IMR-90 (cell line): Measurements from ENCODE around the gene H1-8. TPM values are rescaled to one million over a fixed set of nuclear protein-coding genes. Genes with fewer than 3 reads are reported as not detected.

ENCODE experiments used
- ATAC-seq: fragments of 200-7000 bp; cut with Tn5 transposase; 2 replicates; pipeline ENCODE4 v1.9.1; 2020; ENCODE audit warnings: low read depth, mild to moderate bottlenecking, moderate library complexity
- BruUV-seq: library from RNA; stranded (reverse); fragments of 400-500 nt; replicated peaks from 2 replicates; lab custom pipeline; 2021; lab: Mats Ljungman, UMichigan
- CTCF ChIA-PET: fragments of 300-600 bp; formaldehyde crosslinking; extraction: SDS; loops from one replicate; lab custom pipeline; 2021; ENCODE audit warnings: antibody characterized with exemption; lab: Yijun Ruan, JAX
- POLR2A ChIA-PET: fragments of 300-600 bp; sonication (Branson Sonifier 250); formaldehyde crosslinking; loops from one replicate; lab custom pipeline; 2022; ENCODE audit warnings: antibody characterized with exemption; ENCODE audit not compliant: unreplicated experiment; lab: Charles Lee
- DNase-seq: peaks from one replicate; pipeline ENCODE4 v3.0.0; 2013
- H2AFZ ChIP-seq: replicated peaks from 2 replicates; pipeline ENCODE3; 2013; ENCODE audit warnings: low read length, mild to moderate bottlenecking; ENCODE audit not compliant: poor library complexity
- H2AK5ac ChIP-seq: 2 replicates; pipeline ENCODE4 v1.6.1; 2013; ENCODE audit warnings: low read depth, low read length, inconsistent platforms
- H2AK9ac ChIP-seq: replicated peaks from 2 replicates; pipeline ENCODE3; 2013; ENCODE audit warnings: mild to moderate bottlenecking, low read depth, low read length, moderate library complexity; ENCODE audit not compliant: poor library complexity
- H2BK120ac ChIP-seq: 2 replicates; pipeline ENCODE4 v1.6.1; 2013; ENCODE audit warnings: low read depth, low read length, inconsistent platforms
- H2BK15ac ChIP-seq: 3 replicates; pipeline ENCODE4 v1.6.1; 2013; ENCODE audit warnings: low read depth, low read length, inconsistent platforms
- H2BK20ac ChIP-seq: 2 replicates; pipeline ENCODE4 v1.6.1; 2013; ENCODE audit warnings: low read depth, mild to moderate bottlenecking, inconsistent platforms, low read length, moderate library complexity
- H2BK5ac ChIP-seq: 2 replicates; pipeline ENCODE4 v1.6.1; 2013; ENCODE audit warnings: mild to moderate bottlenecking, low read depth, low read length, inconsistent platforms; ENCODE audit not compliant: poor library complexity, severe bottlenecking
- H3K14ac ChIP-seq: replicated peaks from 2 replicates; pipeline ENCODE4 v1.6.1; 2013; ENCODE audit warnings: low read depth, low read length, inconsistent platforms
- H3K18ac ChIP-seq: 2 replicates; pipeline ENCODE4 v1.6.1; 2013; ENCODE audit warnings: low read depth, low read length, control low read depth
- H3K23ac ChIP-seq: 2 replicates; pipeline ENCODE4 v1.6.1; 2013; ENCODE audit warnings: low read depth, low read length, inconsistent platforms
- H3K27ac ChIP-seq: 2 replicates; pipeline ENCODE4 v1.5.1; 2013; ENCODE audit warnings: mild to moderate bottlenecking, control low read depth, low read length; ENCODE audit not compliant: insufficient read depth
- H3K27me3 ChIP-seq: 2 replicates; pipeline ENCODE4 v1.6.1; 2013; ENCODE audit warnings: low read length; ENCODE audit not compliant: control insufficient read depth, insufficient read depth
- H3K36me3 ChIP-seq: 2 replicates; pipeline ENCODE4 v1.6.1; 2013; ENCODE audit warnings: low read length, mixed read lengths; ENCODE audit not compliant: control insufficient read depth, insufficient read depth
- H3K4ac ChIP-seq: 2 replicates; pipeline ENCODE4 v1.6.1; 2013; ENCODE audit warnings: low read depth, low read length, inconsistent platforms
- H3K4me1 ChIP-seq: 2 replicates; pipeline ENCODE4 v1.6.1; 2013; ENCODE audit warnings: low read length, mixed read lengths; ENCODE audit not compliant: control insufficient read depth, insufficient read depth
- H3K4me2 ChIP-seq: 2 replicates; pipeline ENCODE4 v1.6.1; 2013; ENCODE audit warnings: low read depth, mild to moderate bottlenecking, control low read depth, low read length, moderate library complexity
- H3K4me3 ChIP-seq: 2 replicates; pipeline ENCODE4 v1.5.1; 2013; ENCODE audit warnings: low read depth, mild to moderate bottlenecking, control low read depth, low read length, moderate library complexity; ENCODE audit not compliant: insufficient read depth
- H3K56ac ChIP-seq: 2 replicates; pipeline ENCODE4 v1.6.1; 2013; ENCODE audit warnings: low read length, inconsistent platforms; ENCODE audit not compliant: insufficient read depth; ENCODE audit errors: extremely low read depth
- H3K79me1 ChIP-seq, 2 experiments: 2 replicates each; pipeline ENCODE4 v1.6.1; 2013; ENCODE audit warnings: low read length in 2 of 2, inconsistent platforms in 1 of 2, low read depth in 1 of 2
- H3K9ac ChIP-seq: 2 replicates; pipeline ENCODE4 v1.6.1; 2013; ENCODE audit warnings: low read depth, low read length, control low read depth
- H3K9me1 ChIP-seq: 2 replicates; pipeline ENCODE4 v1.6.1; 2013; ENCODE audit warnings: low read length, inconsistent platforms; ENCODE audit not compliant: insufficient read depth
- H3K9me3 ChIP-seq: 2 replicates; pipeline ENCODE4 v1.6.1; 2013; ENCODE audit warnings: low read length; ENCODE audit not compliant: control insufficient read depth, insufficient read depth
- H4K20me1 ChIP-seq: 2 replicates; pipeline ENCODE4 v1.6.1; 2013; ENCODE audit warnings: low read length, inconsistent platforms; ENCODE audit not compliant: insufficient read depth
- H4K5ac ChIP-seq: 2 replicates; pipeline ENCODE4 v1.6.1; 2013; ENCODE audit warnings: mild to moderate bottlenecking, low read depth, low read length, control low read depth
- H4K8ac ChIP-seq, 2 experiments: 2 replicates each; pipeline ENCODE4 v1.6.1; 2013; ENCODE audit warnings: low read depth in 2 of 2, low read length in 2 of 2, control low read depth in 1 of 2, inconsistent platforms in 1 of 2
- H4K91ac ChIP-seq: 2 replicates; pipeline ENCODE4 v1.6.1; 2013; ENCODE audit warnings: low read depth, low read length, inconsistent platforms; ENCODE audit not compliant: insufficient read depth
- FOS ChIP-seq: fragments of 150-350 bp; IDR thresholded peaks from 2 replicates; pipeline ENCODE4 v1.6.1; 2016; ENCODE audit warnings: low read depth, low read length
- MAFK ChIP-seq: IDR thresholded peaks from 2 replicates; pipeline ENCODE4 v1.6.1; 2012; ENCODE audit warnings: low read depth, low read length, improper control_type of control experiment
- MAZ ChIP-seq: IDR thresholded peaks from 2 replicates; pipeline ENCODE4 v1.6.1; 2012; ENCODE audit warnings: low read depth, mild to moderate bottlenecking, low read length, improper control_type of control experiment, moderate library complexity, borderline replicate concordance
- NFE2L2 ChIP-seq: fragments of 150-350 bp; IDR thresholded peaks from 2 replicates; pipeline ENCODE4 v1.6.1; 2016; ENCODE audit warnings: low read depth, mild to moderate bottlenecking, low read length
- POLR2A ChIP-seq: IDR thresholded peaks from 2 replicates; pipeline ENCODE4 v1.6.1; 2012; ENCODE audit warnings: mild to moderate bottlenecking, low read depth, low read length
- RAD21 ChIP-seq: IDR thresholded peaks from 2 replicates; pipeline ENCODE4 v1.6.1; 2012; ENCODE audit warnings: low read length, improper control_type of control experiment
- RFX5 ChIP-seq: IDR thresholded peaks from 2 replicates; pipeline ENCODE4 v1.8.0; 2012; ENCODE audit warnings: low read depth, mild to moderate bottlenecking, low read length, moderate library complexity
- WGBS, 2 experiments: methylation state at CpG; one replicate each; pipeline versions ENCODE4 v1.1.5 to v1.1.7; 2013; ENCODE audit warnings: missing lambda C conversion rate in 2 of 2; ENCODE audit not compliant: insufficient read length in 1 of 2; ENCODE audit errors: extremely low coverage in 2 of 2; 5-methylcytosine and 5-hydroxymethylcytosine counted together
- dilution Hi-C: fragments of 300-500 bp; cut with HindIII; formaldehyde crosslinking; loops from one replicate; pipeline ENCODE4 v1.14.3; 2018; ENCODE audit warnings: low sequenced_read_pairs; ENCODE audit not compliant: unreplicated experiment
- in situ Hi-C: fragments of 300-500 bp; cut with MboI; formaldehyde crosslinking; loops from 3 replicates; pipeline ENCODE4 v1.14.3; 2019; ENCODE audit warnings: low sequenced_read_pairs, inconsistent platforms, mixed read lengths
- intact Hi-C: fragments of 100-400 bp; cut with micrococcal nuclease; formaldehyde crosslinking; loops from 2 replicates; pipeline ENCODE4 v1.10.0; 2022
- polyA plus RNA-seq, 3 experiments: library from polyadenylated mRNA; depleted of rRNA; stranded (reverse); fragments of >200 nt; gene quantifications; 2 replicates each; pipeline ENCODE4 v1.2.3, GENCODE V29; 2012; ENCODE audit warnings: low replicate concordance in 1 of 3
- total RNA-seq: library from RNA; depleted of rRNA; stranded (reverse); fragments of >200 nt; gene quantifications from 2 replicates; pipeline ENCODE4 v1.2.3, GENCODE V29; 2012
- TF ChIP-seq, protein P1 (sequence below): fragments of 150-350 bp; IDR thresholded peaks from 2 replicates; pipeline ENCODE4 v1.6.1; 2017; ENCODE audit warnings: mild to moderate bottlenecking, antibody characterized with exemption, low read length, low read depth
- TF ChIP-seq, protein P2 (sequence below): fragments of 150-350 bp; IDR thresholded peaks from 2 replicates; pipeline ENCODE4 v1.6.1; 2016; ENCODE audit warnings: low read depth, mild to moderate bottlenecking, low read length, moderate library complexity, borderline replicate concordance
- TF ChIP-seq, protein P3 (sequence below): conservative IDR thresholded peaks from 2 replicates; pipeline ENCODE4 v1.5.1; 2012; ENCODE audit warnings: mild to moderate bottlenecking, low read depth, low read length, improper control_type of control experiment

Gene H1-8
- total and polyA plus RNA-seq, 2 of the 4 experiments (the other 2 are of a cell fraction) = not detected

DNA sequence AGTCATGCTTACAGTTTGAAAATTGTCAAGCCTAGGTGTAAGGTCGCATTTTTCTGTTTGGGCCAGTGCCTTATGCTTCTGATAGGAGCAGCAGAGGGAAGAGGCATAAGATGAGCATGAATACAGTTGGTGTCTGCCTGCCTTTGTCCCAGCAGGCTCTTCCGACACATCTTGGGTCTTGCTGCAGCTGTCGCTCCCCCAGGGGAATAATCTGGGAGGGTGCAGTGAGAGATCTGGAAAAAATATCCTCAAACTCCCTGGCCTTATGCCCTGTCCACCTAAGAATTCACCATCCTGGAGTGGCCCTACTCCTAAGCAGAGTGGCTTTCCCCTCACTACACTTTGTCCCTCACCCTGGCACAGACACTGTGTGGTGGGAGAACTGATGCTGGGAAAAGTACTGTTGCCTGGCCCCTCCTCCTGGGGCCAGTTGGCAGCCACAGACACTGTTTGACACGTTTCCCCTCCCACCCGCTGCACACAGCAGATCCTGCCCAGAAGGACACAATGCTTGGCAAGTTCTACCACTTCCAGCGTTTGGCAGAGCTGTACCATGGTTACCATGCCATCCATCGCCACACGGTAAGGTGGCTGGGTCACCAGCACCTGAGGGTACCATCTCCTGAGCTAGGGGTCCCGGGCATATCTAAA, 35.7 kb upstream of the H1-8 start:
- TF ChIP-seq, protein P1, sequence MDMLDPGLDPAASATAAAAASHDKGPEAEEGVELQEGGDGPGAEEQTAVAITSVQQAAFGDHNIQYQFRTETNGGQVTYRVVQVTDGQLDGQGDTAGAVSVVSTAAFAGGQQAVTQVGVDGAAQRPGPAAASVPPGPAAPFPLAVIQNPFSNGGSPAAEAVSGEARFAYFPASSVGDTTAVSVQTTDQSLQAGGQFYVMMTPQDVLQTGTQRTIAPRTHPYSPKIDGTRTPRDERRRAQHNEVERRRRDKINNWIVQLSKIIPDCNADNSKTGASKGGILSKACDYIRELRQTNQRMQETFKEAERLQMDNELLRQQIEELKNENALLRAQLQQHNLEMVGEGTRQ = no peak
- TF ChIP-seq FOS = no peak
- TF ChIP-seq NFE2L2 = no peak
- TF ChIP-seq RFX5 = no peak
- TF ChIP-seq, protein P2, sequence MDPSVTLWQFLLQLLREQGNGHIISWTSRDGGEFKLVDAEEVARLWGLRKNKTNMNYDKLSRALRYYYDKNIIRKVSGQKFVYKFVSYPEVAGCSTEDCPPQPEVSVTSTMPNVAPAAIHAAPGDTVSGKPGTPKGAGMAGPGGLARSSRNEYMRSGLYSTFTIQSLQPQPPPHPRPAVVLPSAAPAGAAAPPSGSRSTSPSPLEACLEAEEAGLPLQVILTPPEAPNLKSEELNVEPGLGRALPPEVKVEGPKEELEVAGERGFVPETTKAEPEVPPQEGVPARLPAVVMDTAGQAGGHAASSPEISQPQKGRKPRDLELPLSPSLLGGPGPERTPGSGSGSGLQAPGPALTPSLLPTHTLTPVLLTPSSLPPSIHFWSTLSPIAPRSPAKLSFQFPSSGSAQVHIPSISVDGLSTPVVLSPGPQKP = no peak
- TF ChIP-seq POLR2A = no peak
- TF ChIP-seq RAD21 = no peak
- no peak for TF ChIP-seq MAFK
- TF ChIP-seq, protein P3, sequence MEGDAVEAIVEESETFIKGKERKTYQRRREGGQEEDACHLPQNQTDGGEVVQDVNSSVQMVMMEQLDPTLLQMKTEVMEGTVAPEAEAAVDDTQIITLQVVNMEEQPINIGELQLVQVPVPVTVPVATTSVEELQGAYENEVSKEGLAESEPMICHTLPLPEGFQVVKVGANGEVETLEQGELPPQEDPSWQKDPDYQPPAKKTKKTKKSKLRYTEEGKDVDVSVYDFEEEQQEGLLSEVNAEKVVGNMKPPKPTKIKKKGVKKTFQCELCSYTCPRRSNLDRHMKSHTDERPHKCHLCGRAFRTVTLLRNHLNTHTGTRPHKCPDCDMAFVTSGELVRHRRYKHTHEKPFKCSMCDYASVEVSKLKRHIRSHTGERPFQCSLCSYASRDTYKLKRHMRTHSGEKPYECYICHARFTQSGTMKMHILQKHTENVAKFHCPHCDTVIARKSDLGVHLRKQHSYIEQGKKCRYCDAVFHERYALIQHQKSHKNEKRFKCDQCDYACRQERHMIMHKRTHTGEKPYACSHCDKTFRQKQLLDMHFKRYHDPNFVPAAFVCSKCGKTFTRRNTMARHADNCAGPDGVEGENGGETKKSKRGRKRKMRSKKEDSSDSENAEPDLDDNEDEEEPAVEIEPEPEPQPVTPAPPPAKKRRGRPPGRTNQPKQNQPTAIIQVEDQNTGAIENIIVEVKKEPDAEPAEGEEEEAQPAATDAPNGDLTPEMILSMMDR = no peak
- TF ChIP-seq MAZ = no peak
- in situ Hi-C loops = no loop called here
- Histone ChIP-seq H3K4me2 (no peak overlapping the region), H3K79me1 (no peaks in the 10 kb centered on the region), H3K18ac (no peak overlapping the region), H4K5ac (no peak overlapping the region), H3K27ac (no peak overlapping the region), H4K8ac (no peak overlapping the region), H3K23ac (no peak overlapping the region), H2BK5ac (no peak overlapping the region), H3K9me3 (no peaks in the 10 kb centered on the region), H4K20me1 (no peaks in the 10 kb centered on the region), H3K4me1 (no peaks in the 10 kb centered on the region), H2AK5ac (no peak overlapping the region), H2BK20ac (no peak overlapping the region), H2BK15ac (no peak overlapping the region), H3K4ac (no peak overlapping the region), H2AK9ac (no peak overlapping the region), H3K27me3 (no peaks in the 10 kb centered on the region), H3K14ac (no peak overlapping the region), H3K36me3 (peaks cover 8% of the 10 kb centered on the region), H3K9ac (no peak overlapping the region), H4K91ac (no peak overlapping the region), H3K9me1 (peaks cover 8% of the 10 kb centered on the region; the same call in 1 of the 2 replicates), H2BK120ac (no peak overlapping the region), H3K56ac (no peak overlapping the region), H2AFZ (no peak overlapping the region), H3K4me3 (no peak overlapping the region)
- intact Hi-C loops = no loop called here
- ChIA-PET CTCF (no interaction called here), POLR2A (no interaction called here)
- ATAC-seq = no peak
- WGBS, 2 experiments = 57% methylated on average over 1 of the region's 9 CpGs; no CpG with 5 or more reads in 1 of the 2 experiments
- BruUV-seq = no TSS peak
- dilution Hi-C loops = no loop called here
- DNase-seq = no peak
